ENCODE measurements around the gene RBPJ. TPM values are rescaled to one million over a fixed set of nuclear protein-coding genes. Genes with fewer than 3 reads are reported as not detected.
A peak's percentile ranks its signal among the peaks of the same experiment; 100 is the strongest.

RBPJ gene
- total RNA-seq, 1 donor from 2014 or later: 118 TPM

DNA sequence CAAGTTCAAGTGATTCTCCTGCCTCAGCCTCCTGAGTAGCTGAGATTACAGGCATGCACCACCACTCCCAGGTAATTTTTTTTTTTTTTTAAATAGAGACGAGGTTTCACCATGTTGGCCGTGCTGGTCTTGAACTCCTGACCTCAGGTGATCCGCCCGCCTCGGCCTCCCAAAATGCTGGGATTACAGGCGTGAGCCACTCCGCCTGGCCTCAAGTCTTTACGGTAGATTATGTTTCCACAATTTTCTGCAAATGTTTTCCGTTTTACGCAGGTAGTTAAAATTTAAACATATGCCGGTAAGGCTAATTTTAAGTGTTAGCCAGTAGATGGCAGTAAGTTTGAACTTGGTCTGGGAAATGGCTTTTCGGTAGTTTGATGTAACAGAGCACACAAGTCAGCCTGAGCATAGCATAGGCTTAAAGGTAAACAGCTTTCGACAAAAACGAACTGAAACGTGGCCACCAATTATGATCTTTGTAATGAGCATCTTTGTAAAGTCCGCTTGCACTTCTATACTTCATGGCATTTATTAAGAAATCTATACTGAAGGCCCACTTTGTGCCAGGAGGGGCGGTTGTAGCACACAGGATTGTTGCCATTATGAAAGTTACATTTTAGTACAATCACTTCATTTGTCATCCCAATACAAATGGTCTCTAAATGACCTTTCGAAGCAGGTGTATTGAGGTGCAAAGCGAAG is 138.4 kb downstream of the RBPJ start:
- peaks cover 3% of the 10 kb centered on the region for H3K4me1 ChIP-seq
- intact Hi-C loops (cut with DNase I): no loop called here
- H3K9me3 ChIP-seq: no peaks in the 10 kb centered on the region
- ATAC-seq (peak; percentile 54 to 77), DNase-seq (no peak)
- no peaks in the 10 kb centered on the region for H3K27me3 ChIP-seq (ENCODE audit: low read depth)
- peak overlapping the region; percentile 8 for H3K4me3 ChIP-seq
- TF ChIP-seq, protein P1, sequence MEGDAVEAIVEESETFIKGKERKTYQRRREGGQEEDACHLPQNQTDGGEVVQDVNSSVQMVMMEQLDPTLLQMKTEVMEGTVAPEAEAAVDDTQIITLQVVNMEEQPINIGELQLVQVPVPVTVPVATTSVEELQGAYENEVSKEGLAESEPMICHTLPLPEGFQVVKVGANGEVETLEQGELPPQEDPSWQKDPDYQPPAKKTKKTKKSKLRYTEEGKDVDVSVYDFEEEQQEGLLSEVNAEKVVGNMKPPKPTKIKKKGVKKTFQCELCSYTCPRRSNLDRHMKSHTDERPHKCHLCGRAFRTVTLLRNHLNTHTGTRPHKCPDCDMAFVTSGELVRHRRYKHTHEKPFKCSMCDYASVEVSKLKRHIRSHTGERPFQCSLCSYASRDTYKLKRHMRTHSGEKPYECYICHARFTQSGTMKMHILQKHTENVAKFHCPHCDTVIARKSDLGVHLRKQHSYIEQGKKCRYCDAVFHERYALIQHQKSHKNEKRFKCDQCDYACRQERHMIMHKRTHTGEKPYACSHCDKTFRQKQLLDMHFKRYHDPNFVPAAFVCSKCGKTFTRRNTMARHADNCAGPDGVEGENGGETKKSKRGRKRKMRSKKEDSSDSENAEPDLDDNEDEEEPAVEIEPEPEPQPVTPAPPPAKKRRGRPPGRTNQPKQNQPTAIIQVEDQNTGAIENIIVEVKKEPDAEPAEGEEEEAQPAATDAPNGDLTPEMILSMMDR (IDR thresholded peaks at IDR 0.05): peak; percentile 60
- H3K27ac ChIP-seq: no peak overlapping the region
- no peaks in the 10 kb centered on the region for H3K36me3 ChIP-seq

DNA sequence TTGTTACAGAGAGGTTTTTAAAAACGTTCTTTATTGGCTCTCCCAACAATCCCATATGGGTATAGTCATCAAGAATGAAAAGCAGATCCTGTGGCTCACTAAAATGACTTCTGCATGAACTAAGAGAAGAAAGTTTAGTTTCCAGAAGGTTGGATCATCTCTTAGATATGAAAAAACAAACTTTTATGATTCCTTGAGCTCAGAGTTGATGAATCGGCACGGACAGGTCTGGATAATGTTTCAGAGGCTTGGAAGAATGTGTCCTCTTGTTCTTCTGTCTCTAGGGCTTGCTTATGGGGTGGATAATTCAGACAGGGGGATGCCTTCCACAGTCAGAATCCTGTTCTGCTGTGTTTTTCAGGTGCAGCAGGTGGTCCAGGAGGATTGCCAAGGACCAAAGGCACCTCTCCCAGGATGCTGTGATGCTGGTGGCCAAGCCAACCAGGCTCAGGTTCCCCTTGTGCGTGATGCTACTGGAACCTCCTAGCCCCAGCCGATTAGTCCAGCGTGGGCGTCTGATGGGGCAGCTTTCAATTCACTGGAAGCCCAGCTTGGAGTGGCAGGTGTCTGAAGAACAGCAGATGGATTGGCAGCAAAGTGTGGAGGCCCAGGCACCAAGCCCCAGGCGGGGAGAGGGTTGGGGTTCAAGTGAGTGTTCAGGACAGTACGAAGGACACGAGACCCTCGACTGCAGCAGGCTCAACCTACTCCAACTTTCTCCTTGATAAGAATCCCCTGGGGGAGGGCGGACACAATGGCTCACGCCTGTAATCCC is 139.1 kb downstream of the RBPJ start:
- DNase-seq: no peak
- Histone ChIP-seq H3K36me3 (no peaks in the 10 kb centered on the region), H3K4me1 (peaks cover 3% of the 10 kb centered on the region), H3K4me3 (no peak overlapping the region), H3K27me3 (ENCODE audit: low read depth) (no peaks in the 10 kb centered on the region), H3K27ac (no peak overlapping the region), H3K9me3 (no peaks in the 10 kb centered on the region)
- TF ChIP-seq, protein P1 (IDR thresholded peaks at IDR 0.05): no peak
- no peak for ATAC-seq
- intact Hi-C loops (cut with DNase I): no loop called here

DNA sequence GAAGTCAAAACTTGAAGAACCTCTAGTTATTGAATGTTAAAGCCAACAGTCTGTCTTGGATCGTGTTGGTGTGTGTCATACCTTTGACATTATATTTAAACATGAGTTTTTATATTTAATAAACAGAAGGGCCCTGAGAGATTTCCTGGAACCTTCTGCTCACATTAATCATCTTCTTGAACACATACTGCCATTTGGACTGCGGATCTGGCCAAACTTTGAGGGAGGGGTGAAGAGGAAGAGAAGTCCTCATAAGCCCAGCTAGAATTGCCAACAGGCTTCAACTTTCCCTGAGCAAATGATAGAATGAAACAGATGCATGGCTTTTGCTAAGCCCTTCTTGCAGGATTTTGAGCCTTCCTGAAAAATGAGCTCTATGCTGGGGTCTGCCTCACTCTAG is 142.1 kb downstream of the RBPJ start:
- DNase-seq (no peak), ATAC-seq (no peak)
- Histone ChIP-seq H3K4me3 (no peak overlapping the region), H3K4me1 (peaks cover 3% of the 10 kb centered on the region), H3K27me3 (ENCODE audit: low read depth) (no peaks in the 10 kb centered on the region), H3K9me3 (no peaks in the 10 kb centered on the region), H3K27ac (no peak overlapping the region), H3K36me3 (no peaks in the 10 kb centered on the region)
- TF ChIP-seq, protein P1 (IDR thresholded peaks at IDR 0.05): no peak
- intact Hi-C loops (cut with DNase I): no loop called here

DNA sequence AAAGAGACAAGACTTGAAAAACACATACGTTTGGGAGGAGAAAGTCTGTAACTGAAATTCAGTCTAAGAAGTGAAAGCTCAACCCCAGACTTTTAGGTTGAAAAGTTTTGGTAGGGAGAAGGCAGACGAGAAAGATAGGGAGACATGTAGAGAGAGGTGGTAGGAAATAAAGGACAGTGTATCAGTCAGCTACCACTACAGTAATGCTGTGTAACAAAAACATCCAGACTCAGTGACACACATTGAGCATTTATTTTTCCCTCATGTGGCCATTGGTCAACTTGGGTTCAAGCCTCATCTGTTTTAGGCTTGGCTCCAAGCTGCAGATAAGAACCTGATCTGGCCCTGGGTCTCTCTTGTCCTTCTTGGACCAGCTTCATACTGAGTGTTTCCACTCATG is 142.6 kb downstream of the RBPJ start:
- H3K4me1 ChIP-seq: peaks cover 3% of the 10 kb centered on the region
- TF ChIP-seq, protein P1 (IDR thresholded peaks at IDR 0.05): no peak
- H3K9me3 ChIP-seq: no peaks in the 10 kb centered on the region
- H3K36me3 ChIP-seq: no peaks in the 10 kb centered on the region
- intact Hi-C loops (cut with DNase I): no loop called here
- no peak overlapping the region for H3K27ac ChIP-seq
- H3K4me3 ChIP-seq: no peak overlapping the region
- no peaks in the 10 kb centered on the region for H3K27me3 ChIP-seq (ENCODE audit: low read depth)
- DNase-seq (no peak), ATAC-seq (no peak)

DNA sequence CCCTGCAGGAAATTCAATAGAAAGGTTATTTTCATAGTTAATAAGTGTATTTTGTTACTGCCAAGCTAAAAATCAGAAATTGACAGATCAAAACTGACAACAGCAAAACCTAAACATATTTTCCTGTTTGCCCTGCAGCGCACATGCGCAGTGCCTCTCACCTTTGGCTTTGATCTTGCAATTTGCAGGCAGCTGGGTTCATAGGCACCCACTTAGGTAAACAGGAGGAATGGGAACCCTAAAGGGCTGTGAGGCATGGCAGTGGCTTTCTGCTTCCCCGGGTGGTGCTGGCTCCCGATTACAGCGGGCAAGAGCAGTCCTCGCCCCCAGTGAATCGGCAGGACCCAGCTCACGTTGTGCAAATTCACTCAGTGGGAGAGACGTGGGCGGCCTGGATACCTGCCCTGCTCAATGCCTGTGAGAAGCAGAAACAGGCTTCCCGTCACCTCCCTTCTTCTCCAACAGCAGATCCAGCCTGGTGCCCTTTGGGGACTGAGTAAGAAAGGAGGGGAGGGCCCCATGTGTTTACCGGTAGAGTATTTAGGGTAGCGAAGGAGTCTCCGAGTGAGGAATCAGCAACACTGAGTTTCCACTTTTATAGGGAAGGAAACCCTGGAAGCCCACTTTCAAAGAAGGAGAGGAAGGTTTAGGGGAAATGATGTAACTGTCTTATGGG is 143.7 kb downstream of the RBPJ start:
- Histone ChIP-seq H3K4me3 (no peak overlapping the region), H3K27me3 (ENCODE audit: low read depth) (no peaks in the 10 kb centered on the region), H3K9me3 (no peaks in the 10 kb centered on the region), H3K36me3 (no peaks in the 10 kb centered on the region), H3K27ac (no peak overlapping the region), H3K4me1 (no peaks in the 10 kb centered on the region)
- TF ChIP-seq, protein P1 (IDR thresholded peaks at IDR 0.05): no peak
- intact Hi-C loops (cut with DNase I): no loop called here
- ATAC-seq (no peak), DNase-seq (no peak)
